Ascending aorta (tissue), 2 donors: ENCODE data around the gene COQ8A. TPM values are rescaled to one million over a fixed set of nuclear protein-coding genes. Genes with fewer than 3 reads are reported as not detected.
"Not testable (repeated sequence)": the region's sequence is repeated elsewhere in the genome, so short reads cannot be mapped to it uniquely, and the experiment has no call there.

Experiments used
- DNase-seq, 2 donors: peaks; one replicate each; pipeline ENCODE4 v3.0.0-alpha.2; 2019; ENCODE audit warnings: low spot score in 2 of 2
- H3K27ac ChIP-seq, 2 donors: fragments of 200-600 bp; sonication (generic); one replicate each; pipeline ENCODE4 v1.5.1; 2016 to 2017; ENCODE audit warnings: mild to moderate bottlenecking in 1 of 2
- H3K27me3 ChIP-seq: fragments of 200-600 bp; sonication (generic); one replicate; pipeline ENCODE4 v1.5.1; 2017
- H3K36me3 ChIP-seq, 2 donors: fragments of 200-600 bp; sonication (generic); one replicate each; pipeline ENCODE4 v1.5.1; 2016
- H3K4me1 ChIP-seq, 2 donors: fragments of 200-600 bp; sonication (generic); one replicate each; pipeline ENCODE4 v1.5.1; 2016 to 2017; ENCODE audit warnings: mild to moderate bottlenecking in 1 of 2
- H3K4me3 ChIP-seq, 2 donors: fragments of 200-600 bp; sonication (generic); one replicate each; pipeline ENCODE4 v1.5.1; 2016 to 2017; ENCODE audit warnings: mild to moderate bottlenecking in 1 of 2
- H3K9me3 ChIP-seq, 2 donors: fragments of 200-600 bp; sonication (generic); one replicate each; pipeline ENCODE4 v1.5.1; 2016
- intact Hi-C: fragments of 100-400 bp; cut with DNase I; formaldehyde crosslinking; loops from one replicate; pipeline ENCODE4 v1.15.1; 2023
- total RNA-seq: library from RNA; depleted of rRNA; stranded (reverse); fragments of >200 nt; gene quantifications from one replicate; pipeline ENCODE4 v1.1.0, GENCODE V29; 2016
- TF ChIP-seq, protein P1 (sequence below), 3 experiments: fragments of 200-600 bp in 2 of 3; fragments of 450-650 bp in 1 of 3; sonication (generic) in 2 of 3; IDR thresholded peaks; one replicate each; pipeline ENCODE4 v1.5.1; 2016 to 2019; ENCODE audit warnings: antibody characterized with exemption in 3 of 3, mild to moderate bottlenecking in 1 of 3, moderate library complexity in 1 of 3

The COQ8A gene
- total RNA-seq, 1 donor from 2014 or later, result 42.4 TPM

DNA sequence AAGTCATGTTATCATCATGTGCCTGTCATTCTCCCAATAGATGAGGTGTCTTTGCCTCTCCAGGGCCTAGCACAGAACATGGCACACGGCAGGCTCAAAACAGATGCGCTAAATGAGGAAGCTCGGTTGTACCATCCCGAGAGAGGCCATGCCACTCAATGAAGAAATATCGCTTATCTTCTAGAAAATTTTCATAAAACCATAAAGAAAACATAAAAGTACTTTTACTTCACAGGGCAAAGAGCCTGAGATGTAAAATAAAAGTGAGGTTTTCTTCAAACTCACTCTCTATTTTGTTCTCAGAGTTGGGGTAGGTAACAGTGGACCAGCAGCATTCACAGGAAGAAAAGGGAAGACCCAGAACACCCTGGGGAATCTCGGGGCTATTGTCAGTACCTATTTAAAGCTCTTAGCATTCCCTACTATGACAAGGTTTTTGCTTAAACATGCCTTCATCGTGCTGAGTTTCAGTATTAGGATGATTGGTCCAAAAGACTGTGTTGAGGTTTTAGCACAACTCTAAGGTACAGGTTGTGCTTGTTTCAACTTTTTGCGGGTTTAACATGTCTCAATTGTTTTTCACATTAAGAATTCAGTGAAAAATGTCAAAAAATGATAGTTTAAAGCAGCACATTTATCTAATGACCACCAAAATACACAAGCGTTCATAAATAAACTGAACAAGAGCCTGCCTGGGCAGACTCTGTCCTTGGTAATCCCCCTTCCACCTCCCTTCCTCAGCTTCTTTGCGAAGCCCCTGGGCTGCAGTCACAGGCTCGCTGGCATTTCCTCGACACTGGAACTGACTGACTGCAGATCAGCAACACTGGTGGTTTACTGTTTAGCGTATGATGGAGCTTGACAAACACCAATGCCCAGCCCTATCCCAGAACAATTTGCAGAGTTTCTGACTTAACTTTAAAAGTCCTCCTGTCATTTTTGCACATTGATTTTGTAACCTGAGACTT, 55.6 kb downstream of the COQ8A start:
- Histone ChIP-seq H3K9me3 (no peaks in the 10 kb centered on the region), H3K4me3 (no peak overlapping the region), H3K27me3 (no peaks in the 10 kb centered on the region), H3K36me3 (peaks cover 17 to 21% of the 10 kb centered on the region in 2 donors), H3K27ac (no peak overlapping the region), H3K4me1 (no peaks in the 10 kb centered on the region)
- TF ChIP-seq, protein P1, sequence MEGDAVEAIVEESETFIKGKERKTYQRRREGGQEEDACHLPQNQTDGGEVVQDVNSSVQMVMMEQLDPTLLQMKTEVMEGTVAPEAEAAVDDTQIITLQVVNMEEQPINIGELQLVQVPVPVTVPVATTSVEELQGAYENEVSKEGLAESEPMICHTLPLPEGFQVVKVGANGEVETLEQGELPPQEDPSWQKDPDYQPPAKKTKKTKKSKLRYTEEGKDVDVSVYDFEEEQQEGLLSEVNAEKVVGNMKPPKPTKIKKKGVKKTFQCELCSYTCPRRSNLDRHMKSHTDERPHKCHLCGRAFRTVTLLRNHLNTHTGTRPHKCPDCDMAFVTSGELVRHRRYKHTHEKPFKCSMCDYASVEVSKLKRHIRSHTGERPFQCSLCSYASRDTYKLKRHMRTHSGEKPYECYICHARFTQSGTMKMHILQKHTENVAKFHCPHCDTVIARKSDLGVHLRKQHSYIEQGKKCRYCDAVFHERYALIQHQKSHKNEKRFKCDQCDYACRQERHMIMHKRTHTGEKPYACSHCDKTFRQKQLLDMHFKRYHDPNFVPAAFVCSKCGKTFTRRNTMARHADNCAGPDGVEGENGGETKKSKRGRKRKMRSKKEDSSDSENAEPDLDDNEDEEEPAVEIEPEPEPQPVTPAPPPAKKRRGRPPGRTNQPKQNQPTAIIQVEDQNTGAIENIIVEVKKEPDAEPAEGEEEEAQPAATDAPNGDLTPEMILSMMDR (IDR thresholded peaks at IDR 0.05), result no peak
- intact Hi-C loops, result no loop called here
- no peak for DNase-seq

DNA sequence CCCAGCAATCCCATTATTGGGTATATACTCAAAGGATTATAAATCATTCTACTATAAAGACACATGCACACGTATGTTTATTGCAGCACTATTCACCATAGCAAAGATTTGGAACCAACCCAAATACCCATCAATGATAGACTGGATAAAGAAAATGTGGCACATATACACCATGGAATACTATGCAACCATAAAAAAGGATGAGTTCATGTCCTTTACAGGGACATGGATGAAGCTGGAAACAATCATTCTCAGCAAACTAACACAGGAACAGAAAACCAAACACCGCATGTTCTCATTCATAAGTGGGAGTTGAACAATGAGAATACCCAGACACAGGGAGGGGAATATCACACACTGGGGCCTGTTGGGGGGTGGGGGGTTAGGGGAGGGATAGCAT, 59.5 kb downstream of the COQ8A start:
- H3K27me3 ChIP-seq, intact Hi-C loops, DNase-seq, H3K9me3 ChIP-seq, H3K4me3 ChIP-seq, H3K4me1 ChIP-seq, H3K27ac ChIP-seq: not testable (repeated sequence)
- H3K36me3 ChIP-seq, result peaks cover 10 to 19% of the 10 kb centered on the region in 2 donors

DNA sequence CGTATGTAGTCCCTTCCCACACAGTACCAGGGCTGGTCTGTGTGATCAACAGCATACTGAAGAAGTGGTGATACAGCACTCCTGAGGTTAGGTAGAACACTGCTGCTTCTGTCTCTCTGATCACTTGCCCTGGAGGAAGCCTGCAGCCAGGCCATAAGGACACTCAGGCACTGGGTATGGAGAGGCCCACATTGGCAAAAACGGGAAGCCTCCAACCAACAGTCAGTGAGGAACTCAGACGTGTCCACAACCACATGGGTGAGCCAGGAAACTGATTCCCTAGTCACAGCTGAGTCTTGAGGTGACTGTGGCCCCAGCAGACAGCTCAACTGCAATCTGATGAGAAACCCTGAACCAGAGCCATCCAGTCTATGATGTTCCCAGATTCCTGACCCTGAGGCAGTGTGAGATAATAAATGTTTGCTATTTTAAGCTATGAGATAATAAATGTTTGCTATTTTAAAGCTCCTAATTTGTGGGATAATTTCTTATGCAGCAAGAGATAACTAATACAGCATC, 62.5 kb downstream of the COQ8A start:
- intact Hi-C loops, result no loop called here
- H3K4me1 ChIP-seq, result no peaks in the 10 kb centered on the region
- no peak for DNase-seq
- H3K4me3 ChIP-seq, result no peak overlapping the region
- H3K9me3 ChIP-seq, result no peaks in the 10 kb centered on the region
- no peaks in the 10 kb centered on the region for H3K27me3 ChIP-seq
- H3K27ac ChIP-seq, result no peak overlapping the region
- peaks cover 4 to 21% of the 10 kb centered on the region in 2 donors for H3K36me3 ChIP-seq
- TF ChIP-seq, protein P1 (IDR thresholded peaks at IDR 0.05), result no peak

DNA sequence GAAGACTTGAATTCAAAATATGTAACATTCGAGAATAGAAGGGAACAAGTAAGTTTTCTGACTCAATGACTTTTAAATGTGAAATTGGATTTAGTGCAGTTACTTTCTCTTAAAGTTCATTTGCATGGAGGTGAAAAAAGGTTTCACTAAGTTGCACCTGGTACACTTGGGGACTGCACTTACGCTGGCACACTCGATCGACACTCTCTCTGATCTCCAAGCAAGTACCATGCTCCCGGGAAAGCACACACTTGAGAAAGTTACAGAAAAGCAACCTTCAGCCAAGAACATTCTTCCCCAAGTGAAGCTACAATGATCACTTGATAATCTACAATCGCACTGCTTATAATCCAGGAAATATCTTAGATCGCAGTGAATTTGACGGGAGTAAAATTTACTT, 63.1 kb downstream of the COQ8A start:
- H3K4me3 ChIP-seq, result no peak overlapping the region
- peaks cover 4 to 21% of the 10 kb centered on the region in 2 donors for H3K36me3 ChIP-seq
- TF ChIP-seq, protein P1 (IDR thresholded peaks at IDR 0.05), result no peak
- no peak overlapping the region for H3K27ac ChIP-seq
- intact Hi-C loops, result no loop called here
- H3K9me3 ChIP-seq, result no peaks in the 10 kb centered on the region
- no peaks in the 10 kb centered on the region for H3K27me3 ChIP-seq
- no peak for DNase-seq
- H3K4me1 ChIP-seq, result no peaks in the 10 kb centered on the region

DNA sequence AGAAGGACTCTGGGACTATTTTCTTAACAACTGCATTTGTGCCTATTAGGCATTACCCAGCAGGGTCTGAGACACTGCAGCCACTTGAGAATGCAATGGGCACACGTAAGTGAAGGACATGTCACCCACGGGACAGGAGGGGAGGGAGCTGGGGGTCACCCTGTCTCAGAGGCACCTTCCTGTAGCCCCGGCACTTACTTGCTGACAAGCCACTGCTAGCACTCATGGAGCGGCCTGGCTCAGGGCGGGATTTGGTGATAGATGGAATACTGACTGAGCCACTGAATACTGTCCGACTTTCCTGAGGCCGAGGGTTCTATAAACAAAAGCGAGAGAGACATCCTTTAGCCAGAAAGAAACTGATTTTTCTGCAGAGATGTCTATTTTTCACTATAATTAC, 64.7 kb downstream of the COQ8A start:
- no peaks in the 10 kb centered on the region for H3K27me3 ChIP-seq
- H3K4me1 ChIP-seq, result no peaks in the 10 kb centered on the region
- no peak overlapping the region for H3K27ac ChIP-seq
- peaks cover 4 to 21% of the 10 kb centered on the region in 2 donors for H3K36me3 ChIP-seq
- no peak for DNase-seq
- H3K9me3 ChIP-seq, result no peaks in the 10 kb centered on the region
- no peak overlapping the region for H3K4me3 ChIP-seq
- intact Hi-C loops, result no loop called here
- TF ChIP-seq, protein P1 (IDR thresholded peaks at IDR 0.05), result no peak

DNA sequence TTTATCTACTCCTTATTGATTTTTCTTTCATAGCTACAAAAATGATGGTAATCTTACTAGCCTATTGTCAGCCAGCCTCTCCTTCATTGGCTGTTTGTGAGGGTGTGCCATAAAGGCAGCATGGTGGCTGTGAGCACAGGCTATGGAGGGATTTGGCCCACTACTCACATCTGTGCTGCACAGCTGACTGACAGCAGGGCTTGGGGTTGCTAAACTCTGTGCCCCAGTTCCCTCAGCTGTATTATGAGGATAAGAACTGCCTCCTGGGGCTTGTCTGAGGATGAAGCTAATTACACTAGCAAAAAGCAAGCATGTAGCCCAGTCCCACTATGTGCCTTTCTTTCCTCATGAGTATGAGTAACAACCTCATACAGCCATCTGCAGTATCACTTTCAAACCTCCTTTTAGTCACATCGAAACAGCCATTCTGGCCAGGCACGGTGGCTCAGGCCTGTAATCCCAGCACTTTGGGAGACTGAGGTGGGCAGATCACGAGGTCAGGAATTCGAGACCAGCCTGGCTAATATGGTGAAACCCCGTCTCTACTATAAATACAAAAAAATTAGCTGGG, 66.2 kb downstream of the COQ8A start:
- intact Hi-C loops, result no loop called here
- TF ChIP-seq, protein P1 (IDR thresholded peaks at IDR 0.05), result no peak
- no peak for DNase-seq
- H3K27me3 ChIP-seq, result no peaks in the 10 kb centered on the region
- H3K4me3 ChIP-seq, result no peak overlapping the region
- no peaks in the 10 kb centered on the region for H3K9me3 ChIP-seq
- no peaks in the 10 kb centered on the region for H3K4me1 ChIP-seq
- H3K36me3 ChIP-seq, result peaks cover 4 to 29% of the 10 kb centered on the region in 2 donors
- H3K27ac ChIP-seq, result no peak overlapping the region
